Endothelial cell of umbilical vein (primary cell): ENCODE measurements around the gene P3H1. TPM values are rescaled to one million over a fixed set of nuclear protein-coding genes. Genes with fewer than 3 reads are reported as not detected.

Experiments
- BruUV-seq: library from RNA; stranded (reverse); fragments of 400-500 nt; replicated peaks from 2 replicates; lab custom pipeline; 2021; lab: Mats Ljungman, UMichigan
- CTCF ChIA-PET: fragments of 300-600, 350-600 bp; sonication (Branson Sonifier 250); formaldehyde crosslinking; loops from one replicate; lab custom pipeline; 2021; ENCODE audit warnings: antibody characterized with exemption, inconsistent platforms; lab: Charles Lee
- POLR2A ChIA-PET: fragments of 300-600, 350-600 bp; sonication (Branson Sonifier 250); formaldehyde crosslinking; loops from one replicate; lab custom pipeline; 2021; ENCODE audit warnings: antibody characterized with exemption, inconsistent platforms; lab: Charles Lee
- DNase-seq: peaks from one replicate; pipeline ENCODE4 v3.0.0-alpha.2; 2011; ENCODE audit warnings: low read depth, low spot score
- FAIRE-seq: peaks from 2 replicates; lab custom pipeline; 2011; peaks lifted over from hg19 to GRCh38; lab: Jason Lieb, UNC
- H2AFZ ChIP-seq: 2 replicates; pipeline ENCODE4 v1.6.0; 2012; ENCODE audit warnings: low read depth, low read length, control low read depth, inconsistent platforms
- H3K27ac ChIP-seq: 2 replicates; pipeline ENCODE4 v1.5.1; 2011; ENCODE audit warnings: low read depth, mild to moderate bottlenecking, control low read depth, low read length, moderate library complexity; ENCODE audit not compliant: insufficient read depth
- H3K27me3 ChIP-seq, 2 experiments: 2 replicates each; pipeline versions ENCODE4 v1.6.0 to v1.6.1; 2011; ENCODE audit warnings: low read length in 2 of 2, mixed read lengths in 1 of 2; ENCODE audit not compliant: control insufficient read depth in 2 of 2, insufficient read depth in 2 of 2
- H3K36me3 ChIP-seq, 2 experiments: 2 replicates in 1 of 2; 3 replicates in 1 of 2; pipeline ENCODE4 v1.5.1; 2011; ENCODE audit warnings: low read length in 2 of 2, mild to moderate bottlenecking in 1 of 2, moderate library complexity in 1 of 2; ENCODE audit not compliant: control insufficient read depth in 2 of 2, insufficient read depth in 2 of 2; ENCODE audit errors: extremely low read depth in 1 of 2
- H3K4me1 ChIP-seq: 3 replicates; pipeline ENCODE4 v1.5.1; 2011; ENCODE audit warnings: mild to moderate bottlenecking, low read length; ENCODE audit not compliant: control insufficient read depth, insufficient read depth; ENCODE audit errors: extremely low read depth
- H3K4me2 ChIP-seq: 2 replicates; pipeline ENCODE4 v1.6.1; 2011; ENCODE audit warnings: low read length, control low read depth, mixed read lengths; ENCODE audit not compliant: insufficient read depth
- H3K4me3 ChIP-seq, 3 experiments: fragments of 200-600 bp in 1 of 3; sonication (generic), shearing (Covaris generic) in 1 of 3; replicated peaks in 1 of 3; 2 replicates each; pipeline ENCODE4 v1.5.1; 2011 to 2016; ENCODE audit warnings: control low read depth in 3 of 3, low read length in 3 of 3, mild to moderate bottlenecking in 2 of 3, inconsistent platforms in 1 of 3, low read depth in 1 of 3, moderate library complexity in 1 of 3; ENCODE audit not compliant: insufficient read depth in 1 of 3
- H3K79me2 ChIP-seq: 2 replicates; pipeline ENCODE4 v1.6.0; 2012; ENCODE audit warnings: low read length, inconsistent platforms; ENCODE audit not compliant: control insufficient read depth, insufficient read depth
- H3K9ac ChIP-seq: replicated peaks from 2 replicates; pipeline ENCODE3; 2011; ENCODE audit warnings: low read length, control low read depth; ENCODE audit not compliant: insufficient read depth; ENCODE audit errors: extremely low read depth
- H3K9me1 ChIP-seq: replicated peaks from 3 replicates; pipeline ENCODE4 v1.6.0; 2011; ENCODE audit warnings: mild to moderate bottlenecking, low read length; ENCODE audit not compliant: control insufficient read depth, insufficient read depth; ENCODE audit errors: extremely low read depth
- H3K9me3 ChIP-seq: replicated peaks from 2 replicates; pipeline ENCODE4 v1.5.1; 2012; ENCODE audit warnings: low read length, inconsistent platforms; ENCODE audit not compliant: control insufficient read depth, insufficient read depth
- H4K20me1 ChIP-seq: replicated peaks from 2 replicates; pipeline ENCODE3; 2011; ENCODE audit warnings: mild to moderate bottlenecking, low read length; ENCODE audit not compliant: control insufficient read depth, insufficient read depth; ENCODE audit errors: extremely low read depth
- CTCF ChIP-seq, 2 donors: IDR thresholded peaks; 1 replicate in 1 of 2; 2 replicates in 1 of 2; pipeline ENCODE4 v1.5.1; 2011; ENCODE audit warnings: low read length in 2 of 2, mild to moderate bottlenecking in 2 of 2, moderate library complexity in 2 of 2, control low read depth in 1 of 2, inconsistent platforms in 1 of 2, low read depth in 1 of 2; ENCODE audit not compliant: insufficient read depth in 1 of 2; ENCODE audit errors: extremely low read depth in 1 of 2
- EZH2 ChIP-seq: IDR thresholded peaks from 2 replicates; pipeline ENCODE4 v1.6.1; 2012; ENCODE audit warnings: borderline replicate concordance, low read depth, mild to moderate bottlenecking, moderate library complexity, low read length, inconsistent platforms; ENCODE audit not compliant: severe bottlenecking
- FOS ChIP-seq: IDR thresholded peaks from 2 replicates; pipeline ENCODE4 v1.6.1; 2011; ENCODE audit warnings: mild to moderate bottlenecking, low read length, moderate library complexity, borderline replicate concordance; ENCODE audit not compliant: insufficient read depth
- GATA2 ChIP-seq: IDR thresholded peaks from 2 replicates; pipeline ENCODE4 v1.7.0; 2011; ENCODE audit warnings: low read depth, mild to moderate bottlenecking, moderate library complexity, mixed read lengths, low read length; ENCODE audit not compliant: insufficient read length, insufficient read depth
- JUN ChIP-seq: IDR thresholded peaks from 2 replicates; pipeline ENCODE4 v1.6.1; 2011; ENCODE audit warnings: borderline replicate concordance, low read depth; ENCODE audit not compliant: insufficient read length, insufficient read depth
- MAX ChIP-seq: IDR thresholded peaks from 2 replicates; pipeline ENCODE4 v1.6.1; 2011; ENCODE audit not compliant: insufficient read depth, insufficient read length
- MYC ChIP-seq: IDR thresholded peaks from one replicate; pipeline ENCODE4 v1.6.1; 2011; ENCODE audit warnings: mild to moderate bottlenecking, low read depth, low read length
- POLR2A ChIP-seq: IDR thresholded peaks from 2 replicates; pipeline ENCODE4 v1.6.1; 2012; ENCODE audit warnings: low read depth, mild to moderate bottlenecking, control low read depth, low read length
- POLR2AphosphoS5 ChIP-seq: IDR thresholded peaks from 2 replicates; pipeline ENCODE4 v1.6.1; 2012; ENCODE audit warnings: low read depth, mild to moderate bottlenecking, control low read depth, low read length, moderate library complexity; ENCODE audit not compliant: insufficient read depth
- dilution Hi-C: fragments of 300-500 bp; cut with MboI; formaldehyde crosslinking; loops from one replicate; pipeline ENCODE4 v1.15.0; 2019; ENCODE audit warnings: low sequenced_read_pairs; ENCODE audit not compliant: extremely low pct_ligation_motif_present
- intact Hi-C: fragments of 100-400 bp; cut with micrococcal nuclease; formaldehyde crosslinking; loops from one replicate; pipeline ENCODE4 v1.10.0; 2022
- polyA plus RNA-seq, 4 experiments: library from polyadenylated mRNA; depleted of rRNA in 3 of 4; stranded (reverse) in 3 of 4; unstranded in 1 of 4; fragments of >200 nt; gene quantifications; 2 replicates each; pipeline versions ENCODE4 v1.2.1 to v1.2.3, GENCODE V29; 2011 to 2012; ENCODE audit warnings: missing spikeins in 1 of 4
- total RNA-seq: library from RNA; stranded (reverse); gene quantifications from 2 replicates; pipeline ENCODE4 v1.2.3, GENCODE V29; 2021

Gene P3H1
- total and polyA plus RNA-seq, 2 donors (not counting 3 experiments of a cell fraction or from before 2014, with no cell fraction given), result 136 to 194 TPM

- Histone ChIP-seq H3K27ac (no peak overlapping the region), H3K4me3 (no peak overlapping the region), H3K9me1 (no peaks in the 10 kb centered on the region), H3K36me3 (no peaks in the 10 kb centered on the region), H3K4me2 (no peak overlapping the region), H3K9ac (no peak overlapping the region), H4K20me1 (no peaks in the 10 kb centered on the region), H2AFZ (no peak overlapping the region), H3K27me3 (peaks cover 2 to 8% of the 10 kb centered on the region in 2 experiments), H3K9me3 (no peaks in the 10 kb centered on the region), H3K4me1 (no peaks in the 10 kb centered on the region), H3K79me2 (no peaks in the 10 kb centered on the region)
- intact Hi-C loops (no loop called here), dilution Hi-C loops (no loop called here)
- no peak for FAIRE-seq
- BruUV-seq, result no TSS peak
- DNase-seq, result no peak
- ChIA-PET CTCF (interaction anchor here (1.5 to 2.3 kb wide), 2 partner anchors 27 to 279 kb away, joined by 6 to 11 read pairs; partner anchors contain the start of genes C1orf50 and P3H1), POLR2A (no interaction called here)
- TF ChIP-seq POLR2AphosphoS5 (no peak), POLR2A (no peak), JUN (no peak), EZH2 (no peak), MYC (no peak), GATA2 (no peak), FOS (no peak), MAX (no peak), CTCF (IDR thresholded peaks at IDR 0.05; ENCODE audit: extremely low read depth in 1 of 2, insufficient read depth in 1 of 2, low read depth in 1 of 2, low read length in 2 of 2) (no peak)
Observed at GRCh38 chr1:42793824-42794223, 27.0 kb upstream of the P3H1 start.
